HepG2 (cell line): ENCODE data around the gene PIGV. TPM values are rescaled to one million over a fixed set of nuclear protein-coding genes. Genes with fewer than 3 reads are reported as not detected.
A peak's percentile ranks its signal among the peaks of the same experiment; 100 is the strongest.

ENCODE experiments used
- CAMTA2 ChIP-seq: sonication (generic); formaldehyde crosslinking; IDR thresholded peaks from 2 replicates; pipeline ENCODE4 v1.4.0; 2020; ENCODE audit warnings: mild to moderate bottlenecking, missing genetic modification reagents, borderline replicate concordance
- CBFB ChIP-seq: sonication (generic); formaldehyde crosslinking; IDR thresholded peaks from 2 replicates; pipeline ENCODE4 v1.4.0; 2020; ENCODE audit warnings: missing genetic modification reagents
- CHD2 ChIP-seq: IDR thresholded peaks from 2 replicates; pipeline ENCODE4 v1.6.1; 2011; ENCODE audit warnings: low read depth, low read length, improper control_type of control experiment
- MEIS1 ChIP-seq: sonication (generic); formaldehyde crosslinking; IDR thresholded peaks from 2 replicates; pipeline ENCODE4 v1.9.0; 2021; ENCODE audit warnings: mild to moderate bottlenecking, missing genetic modification reagents, moderate library complexity, borderline replicate concordance
- SMARCE1 ChIP-seq: fragments of 450-650 bp; IDR thresholded peaks from 2 replicates; pipeline ENCODE4 v1.6.1; 2017; ENCODE audit warnings: borderline replicate concordance
- STAT5B ChIP-seq: sonication (generic); formaldehyde crosslinking; IDR thresholded peaks from 2 replicates; pipeline ENCODE4 v1.4.0; 2020; ENCODE audit warnings: missing genetic modification reagents
- TFDP2 ChIP-seq: sonication (generic); formaldehyde crosslinking; IDR thresholded peaks from 2 replicates; pipeline ENCODE4 v1.4.0; 2020; ENCODE audit warnings: missing genetic modification reagents
- XRCC5 ChIP-seq: fragments of 200-400 bp; formaldehyde crosslinking; optimal IDR thresholded peaks from 2 replicates; pipeline ENCODE3; 2017; ENCODE audit warnings: mild to moderate bottlenecking, low read length
- ZNF292 ChIP-seq: sonication (generic); formaldehyde crosslinking; IDR thresholded peaks from 2 replicates; pipeline ENCODE4 v1.8.1; 2022; ENCODE audit warnings: mild to moderate bottlenecking, low read depth, missing genetic modification reagents, borderline replicate concordance
- ZNF367 ChIP-seq: sonication (generic); formaldehyde crosslinking; IDR thresholded peaks from 2 replicates; pipeline ENCODE4 v1.4.0; 2020; ENCODE audit warnings: missing genetic modification reagents, borderline replicate concordance
- ZNF639 ChIP-seq: conservative IDR thresholded peaks from 2 replicates; pipeline ENCODE4 v1.6.1; 2018; ENCODE audit warnings: missing genetic modification reagents
- ZNF784 ChIP-seq: sonication (generic); formaldehyde crosslinking; IDR thresholded peaks from 2 replicates; pipeline ENCODE4 v1.5.1; 2020; ENCODE audit warnings: missing genetic modification reagents, mild to moderate bottlenecking, borderline replicate concordance
- polyA plus RNA-seq, 8 experiments: library from polyadenylated mRNA; depleted of rRNA in 3 of 8; stranded (reverse) in 7 of 8; unstranded in 1 of 8; fragments of >200 nt; fragmentation: Illumina TruSeq in 4 of 8; extraction: Trizol in 4 of 8; gene quantifications; 2 replicates each; pipeline versions ENCODE4 v1.2.1 to v1.2.3, GENCODE V29; 2011 to 2016; ENCODE audit warnings: low read depth in 4 of 8, missing spikeins in 1 of 8, mixed read lengths in 1 of 8; ENCODE audit not compliant: insufficient read depth in 1 of 8
- total RNA-seq, 5 experiments: library from RNA; depleted of rRNA; stranded (reverse); fragments of >200 nt; fragmentation: Illumina TruSeq; extraction: Trizol; gene quantifications; 2 replicates each; pipeline ENCODE4 v1.2.3, GENCODE V29; 2016; ENCODE audit warnings: low read depth in 1 of 5
- TF ChIP-seq, protein P1 (sequence below): sonication (generic); formaldehyde crosslinking; IDR thresholded peaks from 2 replicates; pipeline ENCODE4 v1.5.0; 2020; ENCODE audit warnings: missing genetic modification reagents, mild to moderate bottlenecking, borderline replicate concordance
- TF ChIP-seq, protein P2 (sequence below): sonication (generic); formaldehyde crosslinking; IDR thresholded peaks from 2 replicates; pipeline ENCODE4 v1.4.0; 2020; ENCODE audit warnings: low read depth, mild to moderate bottlenecking, missing genetic modification reagents
- TF ChIP-seq, protein P3 (sequence below): sonication (generic); formaldehyde crosslinking; IDR thresholded peaks from 2 replicates; pipeline ENCODE4 v1.4.0; 2020; ENCODE audit warnings: missing genetic modification reagents, borderline replicate concordance
- TF ChIP-seq, protein P4 (sequence below): sonication (generic); formaldehyde crosslinking; IDR thresholded peaks from 2 replicates; pipeline ENCODE4 v1.5.0; 2020; ENCODE audit warnings: mild to moderate bottlenecking, missing genetic modification reagents

PIGV gene
- total and polyA plus RNA-seq, 2 of the 13 experiments (the other 11 are each of a cell fraction or from before 2014, with no cell fraction given): 13.5 to 22.7 TPM

DNA sequence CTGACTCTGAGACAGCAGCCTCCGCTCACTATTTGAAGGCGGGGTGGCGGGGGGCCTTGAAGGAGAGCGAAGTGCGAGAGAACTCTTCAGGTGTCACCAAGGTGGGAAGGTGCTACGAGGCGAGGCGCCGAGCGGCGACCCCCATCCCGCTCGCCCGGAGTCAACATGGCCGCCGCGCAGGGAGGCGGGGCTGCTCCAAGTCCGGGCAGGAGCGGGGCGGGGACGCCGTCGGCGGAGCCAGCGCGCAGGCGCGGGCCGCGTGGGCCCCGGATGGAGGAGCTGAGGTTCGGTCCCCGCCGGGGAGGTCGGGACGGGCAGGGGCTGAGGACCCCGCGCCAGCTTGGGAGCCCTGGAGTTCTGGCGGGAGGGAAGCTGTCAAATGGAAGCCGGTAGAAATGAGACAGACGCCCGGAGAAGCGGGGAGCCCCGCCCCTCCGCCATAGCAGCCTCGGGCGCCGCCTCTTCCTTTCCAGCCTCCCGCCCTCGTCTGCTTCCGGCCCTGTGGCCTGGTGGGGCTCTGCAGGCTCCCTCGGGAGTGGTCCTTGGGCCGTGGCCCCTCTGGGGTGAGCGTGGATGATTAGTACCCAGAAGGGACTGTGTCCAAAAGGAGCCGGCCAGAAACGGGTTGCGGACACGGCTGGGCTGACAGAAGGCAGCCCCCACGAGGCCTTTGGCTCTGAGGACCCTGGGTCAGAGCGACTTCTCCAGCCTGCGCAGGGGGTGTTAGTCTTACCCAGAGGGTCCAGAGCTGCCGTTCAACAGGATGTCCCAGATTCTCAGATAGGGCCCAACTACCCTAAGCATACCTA, at the start of gene PIGV (continued):
- TF ChIP-seq, protein P1, sequence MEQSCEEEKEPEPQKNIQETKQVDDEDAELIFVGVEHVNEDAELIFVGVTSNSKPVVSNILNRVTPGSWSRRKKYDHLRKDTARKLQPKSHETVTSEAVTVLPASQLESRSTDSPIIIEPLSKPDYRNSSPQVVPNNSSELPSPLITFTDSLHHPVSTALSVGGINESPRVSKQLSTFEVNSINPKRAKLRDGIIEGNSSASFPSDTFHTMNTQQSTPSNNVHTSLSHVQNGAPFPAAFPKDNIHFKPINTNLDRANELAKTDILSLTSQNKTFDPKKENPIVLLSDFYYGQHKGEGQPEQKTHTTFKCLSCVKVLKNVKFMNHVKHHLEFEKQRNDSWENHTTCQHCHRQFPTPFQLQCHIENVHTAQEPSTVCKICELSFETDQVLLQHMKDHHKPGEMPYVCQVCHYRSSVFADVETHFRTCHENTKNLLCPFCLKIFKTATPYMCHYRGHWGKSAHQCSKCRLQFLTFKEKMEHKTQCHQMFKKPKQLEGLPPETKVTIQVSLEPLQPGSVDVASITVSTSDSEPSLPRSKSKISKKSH (CRISPR knock-in tag): 0 out of 2 replicates have a peak, but pooled peaks have one; percentile 48
- TF ChIP-seq, protein P2, sequence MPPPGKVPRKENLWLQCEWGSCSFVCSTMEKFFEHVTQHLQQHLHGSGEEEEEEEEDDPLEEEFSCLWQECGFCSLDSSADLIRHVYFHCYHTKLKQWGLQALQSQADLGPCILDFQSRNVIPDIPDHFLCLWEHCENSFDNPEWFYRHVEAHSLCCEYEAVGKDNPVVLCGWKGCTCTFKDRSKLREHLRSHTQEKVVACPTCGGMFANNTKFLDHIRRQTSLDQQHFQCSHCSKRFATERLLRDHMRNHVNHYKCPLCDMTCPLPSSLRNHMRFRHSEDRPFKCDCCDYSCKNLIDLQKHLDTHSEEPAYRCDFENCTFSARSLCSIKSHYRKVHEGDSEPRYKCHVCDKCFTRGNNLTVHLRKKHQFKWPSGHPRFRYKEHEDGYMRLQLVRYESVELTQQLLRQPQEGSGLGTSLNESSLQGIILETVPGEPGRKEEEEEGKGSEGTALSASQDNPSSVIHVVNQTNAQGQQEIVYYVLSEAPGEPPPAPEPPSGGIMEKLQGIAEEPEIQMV (CRISPR knock-in tag): no peak
- peak; percentile 79 for TF ChIP-seq TFDP2 (CRISPR knock-in tag)
- no peak for TF ChIP-seq SMARCE1
- TF ChIP-seq ZNF292: no peak
- no peak for TF ChIP-seq CHD2
- TF ChIP-seq, protein P3, sequence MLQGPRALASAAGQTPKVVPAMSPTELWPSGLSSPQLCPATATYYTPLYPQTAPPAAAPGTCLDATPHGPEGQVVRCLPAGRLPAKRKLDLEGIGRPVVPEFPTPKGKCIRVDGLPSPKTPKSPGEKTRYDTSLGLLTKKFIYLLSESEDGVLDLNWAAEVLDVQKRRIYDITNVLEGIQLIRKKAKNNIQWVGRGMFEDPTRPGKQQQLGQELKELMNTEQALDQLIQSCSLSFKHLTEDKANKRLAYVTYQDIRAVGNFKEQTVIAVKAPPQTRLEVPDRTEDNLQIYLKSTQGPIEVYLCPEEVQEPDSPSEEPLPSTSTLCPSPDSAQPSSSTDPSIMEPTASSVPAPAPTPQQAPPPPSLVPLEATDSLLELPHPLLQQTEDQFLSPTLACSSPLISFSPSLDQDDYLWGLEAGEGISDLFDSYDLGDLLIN (CRISPR knock-in tag): no peak
- TF ChIP-seq ZNF639 (CRISPR knock-in tag): no peak
- no peak; the same call in 1 of the 2 replicates for TF ChIP-seq MEIS1 (CRISPR knock-in tag)
- TF ChIP-seq ZNF367 (CRISPR knock-in tag): no peak
- peak; percentile 72; the same call in 1 of the 2 replicates for TF ChIP-seq ZNF784 (CRISPR knock-in tag)
- TF ChIP-seq CAMTA2 (CRISPR knock-in tag): peak; percentile 67; the same call in 1 of the 2 replicates
- TF ChIP-seq, protein P4, sequence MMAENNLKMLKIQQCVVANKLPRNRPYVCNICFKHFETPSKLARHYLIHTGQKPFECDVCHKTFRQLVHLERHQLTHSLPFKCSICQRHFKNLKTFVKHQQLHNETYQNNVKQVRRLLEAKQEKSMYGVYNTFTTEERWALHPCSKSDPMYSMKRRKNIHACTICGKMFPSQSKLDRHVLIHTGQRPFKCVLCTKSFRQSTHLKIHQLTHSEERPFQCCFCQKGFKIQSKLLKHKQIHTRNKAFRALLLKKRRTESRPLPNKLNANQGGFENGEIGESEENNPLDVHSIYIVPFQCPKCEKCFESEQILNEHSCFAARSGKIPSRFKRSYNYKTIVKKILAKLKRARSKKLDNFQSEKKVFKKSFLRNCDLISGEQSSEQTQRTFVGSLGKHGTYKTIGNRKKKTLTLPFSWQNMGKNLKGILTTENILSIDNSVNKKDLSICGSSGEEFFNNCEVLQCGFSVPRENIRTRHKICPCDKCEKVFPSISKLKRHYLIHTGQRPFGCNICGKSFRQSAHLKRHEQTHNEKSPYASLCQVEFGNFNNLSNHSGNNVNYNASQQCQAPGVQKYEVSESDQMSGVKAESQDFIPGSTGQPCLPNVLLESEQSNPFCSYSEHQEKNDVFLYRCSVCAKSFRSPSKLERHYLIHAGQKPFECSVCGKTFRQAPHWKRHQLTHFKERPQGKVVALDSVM: peak; percentile 63
- TF ChIP-seq STAT5B (CRISPR knock-in tag): 0 out of 2 replicates have a peak, but pooled peaks have one; percentile 37
- TF ChIP-seq XRCC5: peak; percentile 6
- 0 out of 2 replicates have a peak, but pooled peaks have one; percentile 21 for TF ChIP-seq CBFB (CRISPR knock-in tag)
